H1 (cell line): ENCODE results near the gene LEO1.

Source experiments
- CBX5 ChIP-seq: fragments of 300-800, 300-1000 bp; sonication (generic); IDR thresholded peaks from 2 replicates; pipeline ENCODE4 v1.7.1; 2016; ENCODE audit warnings: antibody characterized with exemption, low read length, low read depth
- CHD2 ChIP-seq: IDR thresholded peaks from 2 replicates; pipeline ENCODE4 v1.6.1; 2012; ENCODE audit warnings: low read length, improper control_type of control experiment
- CTCF ChIP-seq, 3 experiments: IDR thresholded peaks; 1 replicate in 2 of 3; 2 replicates in 1 of 3; pipeline versions ENCODE4 v1.5.1 to v1.6.1; 2011; ENCODE audit warnings: low read length in 3 of 3, mild to moderate bottlenecking in 3 of 3, inconsistent platforms in 2 of 3, low read depth in 1 of 3, moderate library complexity in 1 of 3; ENCODE audit not compliant: insufficient read depth in 1 of 3; ENCODE audit errors: control extremely low read depth in 1 of 3
- HDAC6 ChIP-seq: IDR thresholded peaks from one replicate; pipeline ENCODE4 v1.7.1; 2012; ENCODE audit warnings: low read depth, mild to moderate bottlenecking, inconsistent platforms, low read length, moderate library complexity
- POLR2A ChIP-seq, 2 experiments: IDR thresholded peaks; 1 replicate in 1 of 2; 2 replicates in 1 of 2; pipeline ENCODE4 v1.6.1; 2011; ENCODE audit warnings: low read depth in 2 of 2, low read length in 2 of 2, mild to moderate bottlenecking in 2 of 2; ENCODE audit errors: control extremely low read depth in 1 of 2
- RXRA ChIP-seq: IDR thresholded peaks from 2 replicates; pipeline ENCODE4 v1.6.1; 2011; ENCODE audit warnings: low read depth, mild to moderate bottlenecking, low read length, moderate library complexity; ENCODE audit not compliant: insufficient read depth
- SIX5 ChIP-seq: IDR thresholded peaks from 2 replicates; pipeline ENCODE4 v1.6.1; 2011; ENCODE audit warnings: mild to moderate bottlenecking, low read depth, low read length
- SP2 ChIP-seq: IDR thresholded peaks from 2 replicates; pipeline ENCODE4 v1.6.1; 2012; ENCODE audit warnings: mild to moderate bottlenecking, low read length, inconsistent platforms
- USF2 ChIP-seq: IDR thresholded peaks from 2 replicates; pipeline ENCODE4 v1.6.1; 2011; ENCODE audit warnings: low read length, improper control_type of control experiment

- no peak for TF ChIP-seq CHD2
- no peak for TF ChIP-seq POLR2A (IDR thresholded peaks at IDR 0.05; ENCODE audit: control extremely low read depth in 1 of 2, low read depth in 2 of 2, low read length in 2 of 2)
- TF ChIP-seq USF2 = no peak
- TF ChIP-seq CTCF (IDR thresholded peaks at IDR 0.05; ENCODE audit: control extremely low read depth in 1 of 3, insufficient read depth in 1 of 3, low read depth in 1 of 3, low read length in 3 of 3) = no peak
- TF ChIP-seq HDAC6 = no peak
- TF ChIP-seq CBX5 = no peak
- no peak for TF ChIP-seq SIX5
- TF ChIP-seq RXRA = no peak
- no peak for TF ChIP-seq SP2
Observed at GRCh38 chr15:52010633-52011595, 39.3 kb upstream of the LEO1 start.
